ENCODE measurements around the gene TAF6L. TPM values are rescaled to one million over a fixed set of nuclear protein-coding genes. Genes with fewer than 3 reads are reported as not detected.
A peak's percentile ranks its signal among the peaks of the same experiment; 100 is the strongest.

TAF6L gene
- total and polyA plus RNA-seq, 9 donors: 5.4 to 33.6 (median 26.3) TPM

GRCh38 chr11:62789576-62789975 lies 18.4 kb downstream of the TAF6L start:
- Histone ChIP-seq H3K9me3 (no peaks in the 10 kb centered on the region), H3K36me3 (no peaks in the 10 kb centered on the region), H3K4me1 (ENCODE audit: insufficient read depth) (no peaks in the 10 kb centered on the region), H3K4me3 (no peak overlapping the region), H3K27ac (no peak overlapping the region), H3K27me3 (no peaks in the 10 kb centered on the region)
- WGBS, 3 donors: 34 to 48% (median 36%) methylated on average over 3 of the region's 3 CpGs
- TF ChIP-seq POLR2A (IDR thresholded peaks at IDR 0.05): no peak
- TF ChIP-seq EP300 (IDR thresholded peaks at IDR 0.05): no peak
- TF ChIP-seq, protein P1, sequence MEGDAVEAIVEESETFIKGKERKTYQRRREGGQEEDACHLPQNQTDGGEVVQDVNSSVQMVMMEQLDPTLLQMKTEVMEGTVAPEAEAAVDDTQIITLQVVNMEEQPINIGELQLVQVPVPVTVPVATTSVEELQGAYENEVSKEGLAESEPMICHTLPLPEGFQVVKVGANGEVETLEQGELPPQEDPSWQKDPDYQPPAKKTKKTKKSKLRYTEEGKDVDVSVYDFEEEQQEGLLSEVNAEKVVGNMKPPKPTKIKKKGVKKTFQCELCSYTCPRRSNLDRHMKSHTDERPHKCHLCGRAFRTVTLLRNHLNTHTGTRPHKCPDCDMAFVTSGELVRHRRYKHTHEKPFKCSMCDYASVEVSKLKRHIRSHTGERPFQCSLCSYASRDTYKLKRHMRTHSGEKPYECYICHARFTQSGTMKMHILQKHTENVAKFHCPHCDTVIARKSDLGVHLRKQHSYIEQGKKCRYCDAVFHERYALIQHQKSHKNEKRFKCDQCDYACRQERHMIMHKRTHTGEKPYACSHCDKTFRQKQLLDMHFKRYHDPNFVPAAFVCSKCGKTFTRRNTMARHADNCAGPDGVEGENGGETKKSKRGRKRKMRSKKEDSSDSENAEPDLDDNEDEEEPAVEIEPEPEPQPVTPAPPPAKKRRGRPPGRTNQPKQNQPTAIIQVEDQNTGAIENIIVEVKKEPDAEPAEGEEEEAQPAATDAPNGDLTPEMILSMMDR (IDR thresholded peaks at IDR 0.05): no peak
- intact Hi-C loops (cut with DNase I): loop anchor here in 2 of 4 donors (5.0 kb wide), 2 partner anchors 43 to 73 kb away; partner anchors contain the start of genes STX5 (in 1 of the 2) and TEX54 (in 1 of the 2)
- DNase-seq: no peak

DNA sequence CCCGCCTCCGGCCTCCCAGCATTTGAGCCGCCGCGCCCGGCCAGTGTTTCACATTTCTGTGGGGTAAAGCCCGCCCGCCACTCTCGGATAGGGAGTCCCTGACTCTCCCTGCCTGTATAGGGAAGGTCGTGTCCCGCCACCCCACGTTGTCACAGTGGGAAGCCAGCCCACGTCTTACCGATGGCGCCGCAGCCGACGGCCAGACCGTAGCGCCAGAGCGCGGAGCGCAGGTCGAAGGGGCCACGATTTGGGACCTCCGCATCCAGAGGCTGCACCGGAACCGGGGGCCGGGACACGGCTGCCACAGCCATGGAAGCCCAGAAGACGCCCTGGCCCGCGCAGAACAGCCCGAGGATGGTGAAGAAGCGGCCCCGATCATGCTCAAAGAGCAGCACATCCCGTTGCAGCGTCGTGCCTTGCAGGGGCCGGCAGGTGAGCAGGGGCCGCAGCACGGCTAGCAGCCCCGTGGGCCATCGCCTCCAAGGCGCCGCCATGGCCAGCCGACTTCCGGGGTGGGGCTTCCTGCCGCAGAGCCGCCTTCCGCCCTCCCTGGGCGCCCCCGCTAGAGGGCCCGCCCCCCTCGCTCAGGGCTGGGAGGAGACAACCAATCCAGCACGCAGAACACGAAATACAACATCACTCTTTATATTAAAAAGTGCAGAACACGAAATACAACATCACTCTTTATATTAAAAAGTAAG lies 20.5 kb downstream of the TAF6L start, which contains the start of gene TMEM223:
TSS of gene TMEM223 (minus strand) at position 506 of the 701 bp plus-strand sequence. CDS start at position 494, 12 bp downstream.
- H3K4me3 ChIP-seq: peak within 1 kb of the TSS; percentile 83
- H3K9me3 ChIP-seq: no peaks in the 10 kb centered on the region
- intact Hi-C loops (cut with DNase I): loop anchor here in 1 of 4 donors (2.0 kb wide), 1 partner anchor 69 kb away; no protein-coding TSS in a partner anchor
- peak; percentile 80 to 91 (median 86) for DNase-seq
- no peaks in the 10 kb centered on the region for H3K4me1 ChIP-seq (ENCODE audit: insufficient read depth)
- no peaks in the 10 kb centered on the region for H3K27me3 ChIP-seq
- peak within 1 kb of the TSS in 1 of 2 donors; percentile 47 for H3K27ac ChIP-seq
- 0 to 1% (median 0%) methylated on average over 51 to 58 of the region's 58 CpGs for WGBS, 3 donors
- no peaks in the 10 kb centered on the region for H3K36me3 ChIP-seq
- TF ChIP-seq POLR2A (IDR thresholded peaks at IDR 0.05) (no peak), EP300 (IDR thresholded peaks at IDR 0.05) (no peak)
- TF ChIP-seq, protein P1 (IDR thresholded peaks at IDR 0.05): peak in 1 of 3 donors; percentile 17

GRCh38 chr11:62792202-62792575 lies 21.0 kb downstream of the TAF6L start:
- peak in 2 of 5 donors; percentile 31 to 52 for DNase-seq
- Histone ChIP-seq H3K36me3 (no peaks in the 10 kb centered on the region), H3K9me3 (no peaks in the 10 kb centered on the region), H3K4me1 (ENCODE audit: insufficient read depth) (no peaks in the 10 kb centered on the region), H3K4me3 (peak overlapping the region; percentile 83), H3K27ac (peak overlapping the region in 1 of 2 donors; percentile 43), H3K27me3 (no peaks in the 10 kb centered on the region)
- intact Hi-C loops (cut with DNase I): no loop called here
- TF ChIP-seq EP300 (IDR thresholded peaks at IDR 0.05) (no peak), POLR2A (IDR thresholded peaks at IDR 0.05) (no peak)
- TF ChIP-seq, protein P1 (IDR thresholded peaks at IDR 0.05): no peak
- WGBS, 3 donors: 26 to 29% (median 28%) methylated on average over 11 of the region's 11 CpGs

- no peaks in the 10 kb centered on the region for H3K27me3 ChIP-seq
- DNase-seq: no peak
- H3K4me3 ChIP-seq: no peak overlapping the region
- H3K4me1 ChIP-seq (ENCODE audit: insufficient read depth): no peaks in the 10 kb centered on the region
- intact Hi-C loops (cut with DNase I): no loop called here
- 82 to 89% (median 87%) methylated on average over 8 of the region's 8 CpGs for WGBS, 3 donors
- H3K36me3 ChIP-seq: no peaks in the 10 kb centered on the region
- H3K9me3 ChIP-seq: no peaks in the 10 kb centered on the region
- no peak overlapping the region for H3K27ac ChIP-seq
- TF ChIP-seq POLR2A (IDR thresholded peaks at IDR 0.05) (no peak), EP300 (IDR thresholded peaks at IDR 0.05) (no peak)
- TF ChIP-seq, protein P1 (IDR thresholded peaks at IDR 0.05): no peak
These were observed 23.1 kb downstream of the TAF6L start for GRCh38 chr11:62794201-62794775.

Data from ovary (tissue), 9 donors.